ENCODE results near the gene MGAT5.

Gene MGAT5

DNA sequence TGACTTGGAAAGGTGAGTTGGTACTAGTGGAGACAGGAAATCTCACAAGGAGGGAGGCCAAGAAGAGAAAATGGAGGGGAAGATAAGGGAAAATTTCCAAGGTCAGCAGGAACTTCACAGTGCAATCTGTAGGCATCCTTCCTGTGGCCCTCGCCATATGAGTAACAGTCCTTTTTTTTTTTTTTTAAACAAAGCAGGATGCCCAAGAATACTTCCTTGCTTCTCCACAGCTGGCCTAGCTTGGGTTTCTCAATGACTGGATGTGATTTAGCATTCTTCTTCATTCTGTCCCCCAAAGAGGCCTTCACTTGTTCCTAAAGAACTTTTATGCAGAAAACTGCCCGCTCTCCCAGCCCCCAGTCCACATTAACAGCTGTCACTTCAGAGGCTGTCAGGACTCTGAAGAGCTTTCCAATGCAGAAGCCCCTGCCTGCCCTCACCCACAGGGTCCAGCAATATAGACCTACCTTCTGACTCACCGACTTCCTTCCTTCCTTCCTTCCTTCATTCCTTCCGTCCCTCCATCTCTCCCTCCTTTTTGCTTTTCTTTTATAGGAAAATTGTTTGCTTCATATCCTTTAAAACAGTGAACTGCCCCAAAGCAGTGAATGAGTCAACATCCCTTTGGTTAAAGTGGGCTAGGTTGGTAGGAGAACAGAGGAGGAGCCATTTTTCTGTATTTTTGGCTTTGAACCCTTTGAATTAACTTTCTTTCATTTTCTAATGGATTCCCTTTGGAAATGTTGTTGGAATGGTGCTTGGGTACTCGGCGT is 172.0 kb downstream of the MGAT5 start:
- TF ChIP-seq, protein P1, sequence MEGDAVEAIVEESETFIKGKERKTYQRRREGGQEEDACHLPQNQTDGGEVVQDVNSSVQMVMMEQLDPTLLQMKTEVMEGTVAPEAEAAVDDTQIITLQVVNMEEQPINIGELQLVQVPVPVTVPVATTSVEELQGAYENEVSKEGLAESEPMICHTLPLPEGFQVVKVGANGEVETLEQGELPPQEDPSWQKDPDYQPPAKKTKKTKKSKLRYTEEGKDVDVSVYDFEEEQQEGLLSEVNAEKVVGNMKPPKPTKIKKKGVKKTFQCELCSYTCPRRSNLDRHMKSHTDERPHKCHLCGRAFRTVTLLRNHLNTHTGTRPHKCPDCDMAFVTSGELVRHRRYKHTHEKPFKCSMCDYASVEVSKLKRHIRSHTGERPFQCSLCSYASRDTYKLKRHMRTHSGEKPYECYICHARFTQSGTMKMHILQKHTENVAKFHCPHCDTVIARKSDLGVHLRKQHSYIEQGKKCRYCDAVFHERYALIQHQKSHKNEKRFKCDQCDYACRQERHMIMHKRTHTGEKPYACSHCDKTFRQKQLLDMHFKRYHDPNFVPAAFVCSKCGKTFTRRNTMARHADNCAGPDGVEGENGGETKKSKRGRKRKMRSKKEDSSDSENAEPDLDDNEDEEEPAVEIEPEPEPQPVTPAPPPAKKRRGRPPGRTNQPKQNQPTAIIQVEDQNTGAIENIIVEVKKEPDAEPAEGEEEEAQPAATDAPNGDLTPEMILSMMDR (IDR thresholded peaks at IDR 0.05; ENCODE audit: low read depth, low read length) = no peak
- no peak for DNase-seq (ENCODE audit: extremely low read depth, low read depth)

DNA sequence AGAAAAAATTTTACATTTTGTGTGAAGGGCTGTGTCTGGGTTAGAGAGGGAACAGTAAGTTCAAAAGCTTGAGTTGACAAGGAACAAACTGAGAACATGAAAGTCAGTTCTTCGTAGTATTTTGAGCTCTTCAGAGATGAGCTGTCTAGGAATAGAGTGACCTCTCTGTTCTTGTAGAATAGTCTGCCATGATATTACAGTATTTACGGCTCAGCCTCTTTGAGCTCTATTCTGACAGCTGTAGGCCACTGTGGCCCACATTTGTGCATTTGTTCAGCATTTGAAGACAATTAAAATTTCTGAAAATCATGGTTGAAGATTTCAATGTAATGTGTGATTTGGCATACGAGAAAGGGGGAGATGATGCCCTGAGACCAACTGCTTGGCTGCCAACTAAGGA is 172.8 kb downstream of the MGAT5 start:
- TF ChIP-seq, protein P1 (IDR thresholded peaks at IDR 0.05; ENCODE audit: low read depth, low read length) = no peak
- DNase-seq (ENCODE audit: extremely low read depth, low read depth) = no peak

DNA sequence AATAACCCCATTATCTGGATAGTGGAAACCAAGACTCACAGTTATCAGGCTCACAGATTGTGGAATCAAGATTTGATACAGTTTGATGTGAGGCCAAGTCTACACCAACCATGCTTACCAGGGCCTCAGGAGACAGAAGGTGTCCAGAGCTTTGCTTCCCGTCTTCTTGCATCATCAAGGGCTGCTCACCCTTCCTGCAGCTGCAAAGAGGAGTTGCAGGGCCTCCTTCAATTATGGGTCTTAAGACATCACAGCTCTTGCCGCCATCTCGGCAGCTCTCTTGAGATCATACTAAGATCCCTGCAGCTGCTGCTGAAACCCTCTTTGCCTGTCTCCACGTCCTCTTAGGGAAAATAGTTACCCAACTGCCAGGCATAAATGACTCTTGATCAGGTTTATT is 176.0 kb downstream of the MGAT5 start:
- TF ChIP-seq, protein P1 (IDR thresholded peaks at IDR 0.05; ENCODE audit: low read depth, low read length) = no peak
- no peak for DNase-seq (ENCODE audit: extremely low read depth, low read depth)

DNA sequence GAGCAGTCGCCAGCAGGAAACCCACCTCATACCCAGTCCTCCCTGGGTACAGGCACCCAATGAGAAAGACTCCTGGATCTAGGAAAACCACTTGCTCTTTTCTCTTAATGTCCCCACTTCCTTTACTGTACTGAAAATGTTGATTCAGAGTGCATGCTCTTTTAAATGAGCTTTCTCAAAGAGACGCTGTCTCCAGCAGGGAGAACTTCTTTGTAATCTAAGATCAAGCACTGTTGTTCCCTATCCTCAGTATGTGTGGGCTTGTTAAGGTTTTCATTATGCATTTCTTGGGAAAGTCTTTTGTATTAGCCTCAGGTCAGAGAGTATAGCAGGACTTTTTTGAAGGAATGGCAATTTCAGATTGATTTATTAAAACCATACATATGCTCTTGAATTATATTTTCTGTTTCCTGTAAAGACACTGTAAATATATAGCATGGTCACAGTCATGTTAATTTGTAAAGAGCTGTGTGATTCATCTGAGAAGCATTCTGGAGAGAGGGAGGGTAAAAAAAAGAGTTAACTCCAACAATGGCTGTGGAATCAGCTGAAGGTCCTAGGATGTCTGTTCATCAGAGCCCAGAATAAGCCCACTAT is 178.1 kb downstream of the MGAT5 start:
- TF ChIP-seq, protein P1 (IDR thresholded peaks at IDR 0.05; ENCODE audit: low read depth, low read length) = no peak
- DNase-seq (ENCODE audit: extremely low read depth, low read depth) = no peak

DNA sequence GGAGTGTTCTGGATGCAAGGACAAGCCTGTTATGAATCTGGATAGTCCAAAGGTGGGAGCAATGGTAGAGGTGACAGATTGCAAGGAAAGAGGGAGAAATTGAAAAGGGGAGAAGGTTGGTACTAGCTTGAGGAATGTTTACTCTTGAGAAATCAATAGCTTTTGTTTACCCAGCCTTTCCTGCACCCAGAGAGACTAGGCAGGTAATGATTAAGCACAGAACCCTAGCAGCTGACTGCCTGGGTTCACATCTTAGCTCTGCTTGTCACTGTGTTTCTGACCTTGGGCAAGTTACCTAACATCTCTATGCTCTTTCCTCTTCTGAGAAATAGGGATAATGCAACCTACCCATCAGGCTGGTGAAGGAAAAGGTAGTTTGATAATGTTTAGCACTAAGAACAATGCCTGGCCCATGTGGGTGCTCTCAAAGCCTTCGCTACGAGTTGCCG is 178.6 kb downstream of the MGAT5 start:
- TF ChIP-seq, protein P1 (IDR thresholded peaks at IDR 0.05; ENCODE audit: low read depth, low read length) = no peak
- DNase-seq (ENCODE audit: extremely low read depth, low read depth) = no peak

DNA sequence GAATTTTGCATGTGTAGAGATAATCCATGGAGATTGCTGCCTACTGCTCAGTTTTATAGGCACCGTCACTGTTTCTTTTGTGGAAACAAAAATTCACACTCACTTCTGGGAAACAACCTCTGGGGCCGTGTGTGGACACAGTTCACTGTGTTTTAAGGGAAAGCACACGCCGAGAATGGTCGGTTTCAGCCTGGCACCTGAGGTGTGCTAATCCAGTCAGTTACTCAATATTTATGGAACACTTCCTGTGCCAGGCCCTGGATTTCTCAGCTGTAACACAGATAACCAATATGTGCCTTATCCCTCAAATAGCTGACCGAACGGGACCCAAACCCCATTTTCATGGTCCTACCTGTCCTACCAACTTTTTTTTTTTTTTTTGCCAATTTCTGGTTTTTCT is 179.6 kb downstream of the MGAT5 start:
- TF ChIP-seq, protein P1 (IDR thresholded peaks at IDR 0.05; ENCODE audit: low read depth, low read length) = no peak
- no peak for DNase-seq (ENCODE audit: extremely low read depth, low read depth)

DNA sequence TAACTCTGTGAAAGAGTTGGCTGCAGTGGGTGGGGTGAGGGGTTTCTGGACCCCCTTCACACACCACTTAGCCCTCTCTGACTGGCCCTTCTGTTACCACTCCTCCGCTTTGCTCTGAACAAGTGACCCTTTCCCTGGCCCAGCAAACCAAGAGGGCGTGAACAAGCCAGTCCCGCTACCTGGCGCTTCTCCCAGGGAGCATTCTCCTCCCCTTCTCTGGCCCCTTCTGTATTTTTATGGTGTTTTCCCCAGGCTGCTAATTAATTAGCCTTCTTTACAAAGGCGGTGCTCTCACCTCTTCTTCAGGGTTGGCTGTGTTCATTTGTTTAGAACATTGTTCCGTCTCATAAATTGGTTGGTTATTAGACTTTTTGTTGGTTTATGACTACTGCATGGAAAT is 180.1 kb downstream of the MGAT5 start:
- no peak for DNase-seq (ENCODE audit: extremely low read depth, low read depth)
- TF ChIP-seq, protein P1 (IDR thresholded peaks at IDR 0.05; ENCODE audit: low read depth, low read length) = no peak
